GM19025 (cell line): Measurements from ENCODE around the gene MYRIP.

ENCODE experiments used
- ATAC-seq: cut with Tn5 transposase; IDR thresholded peaks from one replicate; pipeline ENCODE4 v1.9.1; 2021; ENCODE audit warnings: mild to moderate bottlenecking, low read depth, moderate library complexity; ENCODE audit not compliant: unreplicated experiment

The MYRIP gene

DNA sequence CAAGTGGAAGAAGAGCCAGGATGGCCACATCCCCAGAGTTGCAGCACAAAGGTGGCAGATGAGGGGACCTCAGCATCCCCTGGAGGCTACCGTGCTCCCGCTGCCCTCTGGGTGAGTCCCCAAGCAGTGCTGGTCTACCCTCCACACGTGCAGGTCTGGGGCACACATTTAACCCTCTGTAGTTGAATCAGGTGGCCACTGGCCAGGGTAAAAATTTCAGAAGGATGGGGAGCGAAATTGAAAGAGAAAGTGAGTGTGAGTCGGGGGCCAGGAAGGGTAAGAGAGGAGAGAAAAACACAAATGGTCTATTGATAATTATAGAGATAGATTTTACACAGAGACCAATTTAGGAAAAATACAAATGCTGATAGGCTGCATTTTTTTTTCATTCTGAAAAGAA is 360.6 kb downstream of the MYRIP start:
- peak; percentile 33 for ATAC-seq

DNA sequence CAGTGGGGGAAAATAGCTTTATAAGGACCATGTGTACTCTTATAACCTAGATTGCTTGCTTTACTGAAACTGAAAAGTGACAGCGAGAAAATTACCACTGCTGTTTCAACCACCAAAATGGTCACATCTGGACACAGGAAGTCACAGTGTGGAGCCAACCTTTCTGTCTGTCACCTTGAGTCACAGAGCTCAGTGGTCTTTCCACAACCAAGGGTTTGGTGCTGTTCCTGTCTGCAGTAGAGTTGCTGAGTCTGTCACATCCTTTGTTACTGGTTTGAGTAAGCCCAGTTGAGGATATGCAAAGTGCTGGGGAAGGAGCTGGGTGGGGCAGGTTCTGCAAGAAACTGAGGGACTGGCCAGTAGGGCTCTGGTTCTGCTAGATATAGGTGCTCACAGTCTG is 361.0 kb downstream of the MYRIP start:
- ATAC-seq, result peak; percentile 95

DNA sequence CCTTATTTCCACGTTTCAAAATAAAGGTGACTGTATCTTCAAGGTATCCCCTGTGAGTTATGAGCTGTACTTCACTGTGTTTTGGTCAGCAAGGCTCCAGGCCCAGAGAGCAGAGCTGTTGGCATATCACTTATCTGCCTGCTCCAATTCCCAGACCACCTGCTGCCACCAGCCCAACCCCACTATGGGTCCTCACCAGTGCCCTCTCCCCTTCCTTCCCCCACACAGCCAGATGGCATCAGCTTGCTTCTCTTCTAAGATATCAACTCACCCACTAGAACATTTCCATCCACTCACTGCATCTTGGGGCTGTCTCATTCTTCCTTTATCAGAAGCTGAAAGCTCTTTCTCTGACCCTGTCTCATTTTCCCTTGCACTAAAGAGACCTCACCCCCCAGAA is 363.2 kb downstream of the MYRIP start:
- no peak for ATAC-seq

DNA sequence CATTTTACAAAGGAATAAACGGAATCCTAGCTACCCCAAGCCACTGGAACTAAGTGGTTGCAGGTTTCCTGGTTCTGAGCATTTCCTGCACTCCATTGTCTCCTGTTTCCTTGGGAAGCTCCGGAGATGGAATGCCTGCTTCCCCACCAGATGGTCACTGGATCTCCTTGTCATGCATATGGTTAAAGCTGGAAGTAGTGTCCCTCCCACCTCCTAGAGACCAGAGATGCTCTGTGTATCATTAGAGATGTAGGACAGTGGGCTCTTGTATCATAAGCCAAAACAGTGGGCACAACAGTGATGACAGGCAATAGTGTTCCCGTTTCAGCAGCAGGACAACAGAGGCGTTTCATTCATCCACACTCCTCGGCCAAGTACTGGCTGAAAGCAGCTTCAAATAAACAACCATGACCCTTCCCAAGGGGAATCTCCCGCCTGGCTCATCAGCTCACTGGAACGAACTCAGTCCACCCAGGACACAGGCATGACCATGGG is 363.9 kb downstream of the MYRIP start:
- no peak for ATAC-seq

GRCh38 chr3:40178012-40178594 is 368.7 kb downstream of the MYRIP start:
- no peak for ATAC-seq

DNA sequence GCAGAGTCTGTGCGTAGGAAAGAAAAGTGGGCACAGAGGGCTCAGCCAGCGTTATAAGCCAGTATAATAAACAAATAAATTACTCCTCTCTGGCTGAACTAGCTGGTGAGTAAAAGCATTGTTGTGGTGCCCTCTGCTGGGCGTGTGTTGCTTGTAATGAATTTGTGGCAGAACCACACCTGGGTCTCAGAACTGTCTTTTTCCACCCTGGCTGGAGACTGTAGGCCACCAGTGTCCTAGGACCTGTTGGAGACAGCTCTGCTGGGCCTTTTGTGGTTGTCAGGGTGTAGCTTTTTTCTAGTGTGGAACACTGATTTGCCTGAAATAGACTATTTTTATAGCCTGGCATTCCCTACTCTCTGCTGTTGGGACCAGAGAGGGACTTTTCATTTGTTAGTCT is 369.6 kb downstream of the MYRIP start:
- no peak for ATAC-seq

GRCh38 chr3:40181182-40181581 is 371.8 kb downstream of the MYRIP start:
- no peak for ATAC-seq

DNA sequence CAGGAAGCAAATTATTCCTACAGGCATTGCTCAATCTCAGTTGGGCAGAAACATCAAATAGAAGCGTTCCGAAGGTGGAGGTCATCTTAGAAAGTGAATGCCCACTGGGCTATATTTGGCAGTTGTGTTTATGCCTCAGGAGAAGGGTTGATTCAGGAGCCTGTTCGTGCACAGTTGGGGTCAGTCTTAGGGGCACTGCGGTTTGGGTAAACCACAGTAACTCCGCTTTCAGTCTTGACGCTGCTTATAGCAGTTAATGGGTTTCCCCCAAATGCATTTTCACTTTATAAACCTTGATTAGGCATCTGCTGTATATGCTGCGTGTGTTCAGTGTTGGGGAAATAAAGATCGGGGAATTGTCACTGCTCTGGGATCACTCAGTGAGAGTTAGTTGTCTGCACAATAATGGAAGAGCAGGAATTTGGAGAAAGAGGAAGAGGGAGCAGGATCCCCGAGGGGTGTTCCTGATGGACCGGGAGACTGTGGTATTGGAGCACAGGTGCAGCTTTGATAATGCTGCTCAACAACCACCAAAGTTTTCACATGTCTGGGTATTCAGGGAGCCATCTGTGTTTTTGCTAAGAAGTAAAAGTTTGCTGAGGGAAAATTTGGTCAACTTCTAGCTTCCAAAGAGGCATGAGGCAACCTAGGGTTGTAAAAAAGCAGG is 375.8 kb downstream of the MYRIP start:
- ATAC-seq, result peak; percentile 57

DNA sequence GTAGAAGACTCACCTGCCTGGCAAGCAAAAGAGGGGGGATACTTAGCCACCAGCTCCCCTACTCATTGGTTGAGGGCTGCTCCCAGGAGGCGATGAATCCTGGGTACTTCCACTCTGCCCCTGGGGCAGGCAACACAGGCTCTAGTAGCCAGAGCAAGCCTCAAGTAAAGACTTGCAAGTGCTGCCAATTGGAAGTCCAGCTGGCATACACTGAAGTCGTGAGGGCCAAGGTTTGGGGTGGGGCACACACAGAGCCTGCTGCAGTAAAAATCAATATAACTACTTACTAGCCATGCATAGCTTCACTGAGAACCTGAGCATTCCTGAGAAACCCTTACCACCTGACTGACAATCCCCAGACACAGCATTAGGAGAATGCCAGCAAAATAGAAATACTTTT is 377.1 kb downstream of the MYRIP start:
- no peak for ATAC-seq

DNA sequence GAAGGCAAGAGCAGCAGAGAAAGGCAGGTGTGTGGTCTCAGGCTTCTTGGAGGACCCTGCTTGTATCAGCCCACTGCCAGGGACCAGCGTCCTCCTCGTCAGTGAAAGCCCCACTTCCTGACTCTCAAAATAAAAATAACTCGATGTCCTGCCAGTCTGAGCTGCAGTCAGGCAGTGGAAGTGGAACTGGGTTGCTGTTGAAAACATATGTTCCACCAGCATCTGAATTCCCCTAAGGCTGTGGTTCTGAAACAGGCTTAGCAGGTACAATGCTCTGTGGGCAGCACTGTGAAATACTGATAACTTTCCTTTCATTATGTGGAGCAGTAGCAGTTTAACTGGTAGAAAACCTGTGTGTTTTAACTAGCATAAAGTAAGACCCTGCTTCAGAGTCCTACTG is 378.5 kb downstream of the MYRIP start:
- peak; percentile 74 for ATAC-seq

DNA sequence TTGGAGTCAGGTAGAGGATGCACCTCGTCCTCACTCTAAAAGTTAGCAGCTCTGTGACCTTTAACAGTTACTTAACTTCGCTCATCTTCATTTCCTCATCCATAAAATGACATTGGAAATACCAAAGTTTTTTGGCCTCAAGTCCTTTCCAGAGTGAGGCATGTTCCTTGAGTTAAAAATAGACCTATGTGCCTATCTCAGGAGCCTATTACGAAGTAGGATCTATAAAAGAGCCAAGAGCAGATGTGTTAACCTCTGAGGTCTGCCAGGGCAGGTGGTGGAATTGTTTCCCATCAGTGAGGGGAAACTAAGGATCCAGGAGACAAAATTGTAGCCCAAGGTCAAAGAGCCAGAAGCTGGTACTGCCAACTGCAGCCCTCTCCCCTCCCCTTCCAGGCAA is 379.7 kb downstream of the MYRIP start:
- ATAC-seq, result no peak

- no peak for ATAC-seq
Measured at GRCh38 chr3:40190056-40190455, 380.6 kb downstream of the MYRIP start.

GRCh38 chr3:40191251-40191650 is 381.8 kb downstream of the MYRIP start:
- ATAC-seq, result no peak

- ATAC-seq, result no peak
Measured at GRCh38 chr3:40191850-40192448, 382.5 kb downstream of the MYRIP start.

DNA sequence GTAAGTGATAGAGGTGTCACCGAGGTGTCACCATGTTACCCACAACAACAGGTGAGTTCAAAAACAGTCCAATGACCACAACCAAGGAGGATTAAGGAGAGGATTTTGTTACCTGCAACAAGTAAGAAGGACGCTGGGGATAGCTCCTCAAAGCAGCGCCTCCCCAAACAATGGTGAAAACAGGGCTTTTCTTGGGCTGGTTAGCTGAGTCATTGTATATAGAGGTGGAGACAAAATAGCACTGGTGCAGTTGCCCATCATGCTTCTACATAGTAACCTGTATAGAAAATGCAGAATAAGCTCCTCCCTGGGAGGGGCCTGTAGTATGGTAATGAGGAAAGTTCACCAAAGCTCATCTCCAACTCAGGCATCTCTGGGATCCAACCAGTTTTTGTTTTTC is 383.2 kb downstream of the MYRIP start:
- no peak for ATAC-seq

DNA sequence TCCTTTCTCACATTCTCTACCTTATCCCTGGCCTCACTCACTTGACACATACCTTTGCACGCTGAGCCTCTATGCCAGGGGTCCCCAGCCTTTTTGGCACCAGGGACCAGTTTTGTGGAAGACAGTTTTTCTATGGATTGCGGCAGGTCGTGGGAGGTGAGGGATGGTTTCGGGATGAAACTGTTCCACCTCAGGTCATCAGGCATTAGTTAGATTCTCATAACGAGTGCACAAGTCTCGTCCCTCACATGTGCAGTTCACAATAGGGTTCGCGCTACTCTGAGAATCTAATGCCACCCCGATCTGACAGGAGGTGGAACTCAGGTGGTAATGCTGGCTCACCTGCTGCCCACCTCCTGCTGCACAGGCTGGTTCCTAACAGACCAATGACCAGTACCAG is 387.6 kb downstream of the MYRIP start:
- ATAC-seq, result no peak

GRCh38 chr3:40200692-40201316 is 391.4 kb downstream of the MYRIP start:
- ATAC-seq, result no peak

- ATAC-seq, result no peak
Measured at GRCh38 chr3:40201770-40202169, 392.4 kb downstream of the MYRIP start.

- ATAC-seq, result no peak
Measured at GRCh38 chr3:40206522-40206921, 397.1 kb downstream of the MYRIP start.

DNA sequence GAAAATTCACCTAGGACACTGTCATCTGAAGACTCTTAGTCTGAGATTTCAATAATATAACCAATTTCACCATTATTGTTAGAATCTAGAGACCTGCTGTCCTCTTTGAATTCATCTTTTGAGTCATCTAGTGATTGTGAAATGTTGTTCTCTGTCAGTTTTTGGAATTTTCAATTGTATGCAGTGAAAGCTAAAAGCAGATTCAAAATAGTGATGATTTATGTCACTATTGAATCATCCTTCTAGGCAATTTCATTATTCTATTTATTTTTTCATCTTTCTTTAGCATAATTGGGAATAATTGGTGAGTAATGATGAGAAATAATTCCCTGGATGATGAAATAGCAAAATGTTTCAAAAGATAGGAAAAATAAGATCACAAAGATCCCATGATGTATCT is 398.4 kb downstream of the MYRIP start:
- ATAC-seq, result no peak

DNA sequence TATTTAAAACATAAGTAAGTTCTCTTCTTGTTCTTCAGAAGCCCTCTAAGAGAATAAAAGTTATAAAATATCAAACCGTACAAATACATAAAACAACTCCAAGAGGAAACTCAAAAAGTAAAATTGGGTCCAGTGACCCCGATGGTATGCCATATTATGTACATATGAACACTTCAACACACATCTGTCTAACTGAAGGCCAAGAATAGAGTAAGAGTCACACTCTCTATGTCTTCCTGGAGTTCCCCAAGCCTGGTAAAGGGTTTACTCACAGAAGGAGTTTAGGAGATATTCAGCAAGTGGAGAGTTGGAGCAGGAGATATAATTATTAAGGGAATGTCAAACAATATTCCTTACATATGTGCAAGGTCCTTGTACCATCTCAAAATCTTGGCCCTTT is 398.8 kb downstream of the MYRIP start:
- no peak for ATAC-seq

- no peak for ATAC-seq
Measured at GRCh38 chr3:40211579-40211978, 402.2 kb downstream of the MYRIP start.
